GM21529 (cell line): ENCODE results near the gene SNAPC3.
"Not testable (repeated sequence)": the region's sequence is repeated elsewhere in the genome, so short reads cannot be mapped to it uniquely, and the experiment has no call there.

Experiments
- ATAC-seq: cut with Tn5 transposase; IDR thresholded peaks from one replicate; pipeline ENCODE4 v1.9.1; 2021; ENCODE audit not compliant: unreplicated experiment

The SNAPC3 gene

DNA sequence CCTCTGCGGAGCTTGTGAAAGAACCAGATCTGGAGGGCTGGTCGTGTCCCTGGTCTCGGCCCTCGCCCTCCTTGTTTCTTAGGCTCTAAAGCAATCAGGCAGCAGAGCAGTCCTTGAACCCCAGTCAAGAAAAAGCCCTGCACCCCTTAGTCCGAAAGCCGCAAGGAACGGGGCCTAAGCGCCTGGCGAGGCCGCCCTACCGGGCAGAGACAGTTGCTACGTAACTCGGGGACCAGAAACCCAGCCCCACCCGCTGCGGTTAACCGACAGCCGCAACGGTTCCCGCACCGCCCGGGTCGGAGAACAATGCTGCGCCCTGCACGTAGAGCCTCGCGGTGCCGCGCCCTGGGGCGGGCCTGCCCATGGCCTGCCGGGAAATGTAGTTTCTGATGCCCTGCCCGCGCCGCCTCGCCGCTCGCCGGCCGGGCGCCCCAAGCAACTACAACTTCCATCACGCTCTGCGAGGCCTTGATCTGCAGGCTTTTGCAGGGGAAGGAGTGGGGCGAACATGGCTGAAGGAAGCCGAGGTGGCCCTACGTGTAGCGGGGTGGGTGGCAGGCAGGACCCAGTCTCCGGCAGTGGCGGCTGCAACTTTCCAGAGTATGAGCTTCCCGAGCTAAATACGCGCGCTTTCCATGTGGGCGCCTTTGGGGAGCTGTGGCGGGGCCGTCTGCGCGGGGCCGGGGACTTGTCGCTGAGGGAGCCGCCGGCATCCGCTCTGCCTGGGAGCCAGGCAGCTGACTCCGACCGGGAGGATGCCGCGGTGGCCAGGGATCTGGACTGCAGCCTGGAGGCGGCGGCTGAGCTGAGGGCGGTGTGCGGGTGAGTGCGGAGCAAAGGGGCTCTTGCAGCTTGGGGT, at the start of gene SNAPC3:
SNAPC3 (plus strand) TSS at position 505 of the 859 bp plus-strand sequence; CDS start at position 509, 4 bp downstream.
- peak; percentile 93 for ATAC-seq

DNA sequence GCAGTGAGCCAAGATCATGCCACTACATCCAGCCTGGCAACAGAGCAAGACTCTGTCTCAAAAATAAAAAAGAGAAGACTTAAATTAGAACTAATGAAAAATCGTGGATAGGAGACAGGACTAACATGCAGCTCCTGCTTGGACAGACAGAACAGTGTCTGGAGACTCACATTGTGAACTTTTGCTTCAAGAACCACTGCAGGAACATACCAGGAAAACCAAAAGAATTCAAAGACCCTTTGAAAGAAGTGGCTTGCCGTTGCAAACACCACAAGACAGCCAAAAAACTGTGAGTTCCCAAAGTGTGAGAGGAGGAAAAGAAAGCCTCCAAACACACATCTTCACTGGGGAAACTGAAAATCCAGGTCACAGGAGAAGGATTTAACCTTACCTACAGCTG, 48.8 kb upstream of the SNAPC3 start:
- no peak for ATAC-seq

DNA sequence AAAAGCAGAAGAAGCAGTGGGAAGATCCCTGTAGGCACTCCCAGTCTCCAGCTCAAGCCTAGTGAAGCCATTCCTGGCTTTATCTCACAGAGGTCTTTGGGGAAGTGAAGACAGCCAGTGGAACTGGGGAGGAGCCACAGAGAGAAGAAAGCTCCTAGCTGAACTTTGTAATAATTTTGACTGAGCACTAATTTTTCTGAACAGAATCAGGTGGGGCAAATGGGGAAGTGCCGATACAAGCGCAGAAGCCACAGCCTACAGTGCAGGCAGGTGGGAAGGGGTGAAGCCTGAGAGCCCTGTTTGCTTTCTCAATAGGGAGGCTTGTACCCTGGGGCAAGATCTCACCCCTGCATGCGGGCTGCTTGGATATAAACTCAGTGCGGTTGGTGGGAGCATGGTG, 48.4 kb upstream of the SNAPC3 start:
- no peak for ATAC-seq

DNA sequence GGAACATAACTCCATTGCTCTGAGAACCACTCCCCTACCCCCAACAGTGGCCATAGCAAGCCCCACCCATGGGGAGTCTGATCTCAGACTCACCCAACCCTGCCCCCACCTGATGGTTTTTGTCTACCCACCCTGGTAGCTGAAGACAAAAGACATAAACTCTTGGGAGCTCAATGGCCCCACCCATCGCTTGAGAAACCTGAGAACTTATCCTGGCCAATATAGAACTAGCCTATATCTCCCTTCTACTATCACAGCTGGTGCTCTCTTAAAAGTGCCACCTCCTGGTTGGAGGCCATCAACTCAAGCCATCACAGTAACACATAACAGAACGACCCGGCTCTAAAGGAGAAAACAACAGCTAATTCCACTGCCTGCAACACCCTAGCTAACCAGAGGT, 47.9 kb upstream of the SNAPC3 start:
- ATAC-seq: no peak

DNA sequence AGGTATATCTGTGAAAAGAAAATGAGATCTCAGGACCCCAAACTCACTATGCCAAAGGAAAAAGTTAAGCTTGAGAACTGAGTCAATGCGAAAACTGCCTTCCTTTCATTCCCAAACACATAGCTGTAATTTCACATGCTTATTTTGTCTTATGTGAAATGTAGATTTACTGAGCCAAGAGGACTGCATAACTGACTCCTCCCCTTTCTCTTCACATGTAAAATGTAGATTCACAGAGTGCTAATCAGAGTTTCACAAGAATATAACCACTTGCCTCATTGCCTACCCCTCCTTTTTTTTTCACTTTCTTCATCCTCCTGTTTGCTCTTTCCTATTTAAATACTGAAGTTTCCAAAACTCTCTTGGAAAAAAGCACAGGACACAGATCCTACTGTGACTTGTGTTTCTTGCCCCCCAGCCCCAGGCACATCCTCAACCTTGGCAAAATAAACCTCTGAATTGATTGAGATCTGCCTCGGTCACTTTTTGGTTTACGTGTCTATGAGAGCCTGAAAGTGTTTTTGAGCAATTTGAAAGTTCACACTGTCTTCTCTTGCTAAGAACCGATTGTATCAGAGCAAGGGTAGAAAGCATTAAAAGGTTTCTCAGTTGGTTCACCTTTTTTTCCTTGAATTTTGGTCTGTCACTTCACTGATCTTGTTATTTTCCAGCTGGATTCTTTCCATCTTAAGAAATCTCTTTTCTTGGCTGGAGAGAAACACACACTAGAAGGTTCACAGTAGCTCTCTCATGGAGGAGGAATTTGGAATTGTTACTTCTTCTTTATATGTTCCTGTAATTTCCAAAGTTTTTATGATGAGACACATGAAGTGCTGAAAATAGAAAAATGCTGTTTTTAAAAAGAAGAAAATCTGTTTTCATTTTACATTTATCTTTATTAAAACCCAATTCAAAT, 44.8 kb upstream of the SNAPC3 start:
- no peak for ATAC-seq

DNA sequence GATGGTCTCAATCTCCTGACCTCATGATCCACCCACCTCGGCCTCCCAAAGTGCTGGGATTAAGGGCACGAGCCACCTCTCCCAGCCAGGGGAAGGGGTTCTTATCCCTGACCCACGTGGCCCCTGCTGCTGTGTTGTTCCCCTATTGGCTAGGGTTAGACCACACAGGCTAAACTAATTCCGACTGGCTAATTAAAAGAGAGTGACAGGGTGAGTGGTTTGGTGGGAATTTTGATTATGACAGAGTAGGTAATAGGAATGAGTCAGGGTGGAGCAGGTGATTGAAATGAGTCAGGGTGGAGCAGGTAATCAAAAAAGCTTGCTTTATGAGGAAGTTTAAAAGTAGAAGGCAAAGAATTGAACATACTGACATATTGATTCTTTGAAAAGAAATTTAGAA, 43.4 kb upstream of the SNAPC3 start:
- ATAC-seq: not testable (repeated sequence)

DNA sequence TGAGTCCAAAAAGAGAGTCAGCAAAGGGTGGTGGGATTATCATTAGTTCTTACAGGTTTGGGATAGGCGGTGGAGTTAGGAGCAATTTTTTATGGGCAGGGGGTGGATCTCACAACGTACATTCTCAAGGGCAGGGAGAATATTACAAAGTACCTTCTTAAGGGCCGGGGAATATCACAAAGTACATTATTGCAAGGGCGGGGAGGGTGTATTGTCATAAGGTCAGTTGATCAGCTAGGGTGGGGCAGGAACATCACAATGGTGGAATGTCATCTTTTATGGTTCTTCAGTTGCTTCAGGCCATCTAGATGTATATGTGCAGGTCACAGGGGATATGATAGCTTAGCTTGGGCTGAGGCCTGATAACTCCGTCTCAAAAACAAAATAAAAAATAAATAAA, 42.8 kb upstream of the SNAPC3 start:
- ATAC-seq: not testable (repeated sequence)

DNA sequence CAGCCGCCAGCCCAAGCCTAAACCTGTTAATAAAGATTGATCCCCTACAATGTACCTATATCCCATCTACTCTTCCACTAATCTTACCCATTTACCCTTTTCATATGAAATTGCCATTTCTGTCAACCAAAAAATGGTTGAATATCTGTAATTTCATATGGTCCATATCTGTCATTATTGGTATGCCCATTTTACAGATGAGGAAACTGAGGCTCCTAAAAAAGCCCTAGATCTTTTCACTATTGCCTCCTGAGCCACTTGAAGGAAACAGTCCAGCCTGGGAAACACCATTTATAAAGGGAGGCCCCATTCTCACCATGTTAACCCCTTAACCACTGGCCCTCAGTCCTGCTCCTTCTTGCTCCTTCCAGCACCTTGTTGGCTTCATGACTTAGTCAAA, 41.2 kb upstream of the SNAPC3 start:
- no peak for ATAC-seq

DNA sequence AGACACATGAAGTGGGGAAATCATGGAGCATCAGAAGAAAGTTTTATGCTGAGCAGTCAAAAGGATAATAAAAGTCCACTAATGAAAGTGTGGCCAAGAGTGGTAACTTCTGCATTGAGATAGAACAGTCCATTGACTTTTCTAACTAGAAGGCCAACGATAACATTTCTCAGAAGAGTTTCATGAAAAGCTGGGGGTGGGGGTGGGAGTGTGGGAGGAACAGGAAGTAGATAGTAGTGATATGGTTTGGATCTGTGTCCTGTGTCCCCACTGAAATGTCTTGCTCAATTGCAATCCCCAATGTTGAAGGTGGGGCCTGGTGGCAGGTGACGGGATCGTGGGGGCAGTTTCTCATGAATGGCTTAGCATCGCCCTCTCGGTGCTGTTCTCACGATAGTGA, 36.2 kb upstream of the SNAPC3 start:
- no peak for ATAC-seq

DNA sequence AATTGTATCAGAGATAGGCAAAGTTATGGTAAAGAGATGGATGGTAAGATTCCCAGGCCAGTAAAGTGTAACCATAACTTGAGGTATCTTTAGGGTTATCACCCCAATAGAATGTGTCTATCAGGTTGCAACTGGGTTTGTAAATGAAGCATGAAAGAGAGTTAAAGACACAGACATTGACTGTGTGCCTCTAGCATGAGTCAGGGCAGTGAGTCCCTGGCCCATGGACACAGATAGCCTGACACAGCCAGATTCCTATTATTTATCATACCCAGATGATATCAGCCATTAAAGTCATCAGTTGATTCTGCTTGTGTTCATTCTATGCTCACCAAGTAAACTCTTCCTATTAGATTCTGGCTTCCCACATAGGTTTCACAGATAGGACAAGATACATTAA, 33.5 kb upstream of the SNAPC3 start:
- ATAC-seq: no peak

DNA sequence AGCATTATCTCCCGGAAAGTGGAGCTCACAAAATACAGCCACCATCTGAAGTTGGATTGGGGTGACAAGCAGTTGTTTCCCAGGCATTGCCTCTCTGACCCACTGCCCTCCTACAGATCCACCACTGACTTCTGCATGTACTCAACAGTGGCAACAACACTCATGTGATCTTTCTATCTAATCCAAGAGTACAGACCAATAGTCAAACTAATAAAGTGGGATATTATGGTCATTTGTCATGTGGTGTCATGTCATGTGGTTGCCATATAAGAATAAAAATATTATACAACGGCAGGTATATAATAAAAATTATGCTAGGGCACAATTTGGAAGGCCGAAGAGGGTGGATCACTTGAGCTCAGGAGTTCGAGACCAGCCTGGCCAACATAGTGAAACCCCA, 33.0 kb upstream of the SNAPC3 start:
- ATAC-seq: no peak

DNA sequence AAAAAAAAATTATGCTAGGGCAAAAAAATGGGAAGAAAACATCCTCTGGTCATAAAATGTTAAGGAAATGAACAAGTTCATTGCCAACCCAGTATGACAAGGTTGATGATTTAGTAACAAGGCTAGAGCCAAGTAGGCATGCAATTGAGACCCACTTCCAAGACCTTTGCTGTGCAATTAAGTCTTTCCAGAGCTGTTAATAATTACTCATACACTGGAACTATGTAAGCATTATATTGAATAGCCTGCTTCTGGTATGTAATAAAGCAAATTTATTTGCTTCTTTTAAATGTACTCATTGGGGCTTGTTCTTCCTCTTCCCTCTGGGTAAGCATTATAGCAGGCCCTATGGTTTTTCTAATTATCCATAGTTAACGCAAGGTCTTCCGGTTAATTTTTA, 32.5 kb upstream of the SNAPC3 start:
- no peak for ATAC-seq

DNA sequence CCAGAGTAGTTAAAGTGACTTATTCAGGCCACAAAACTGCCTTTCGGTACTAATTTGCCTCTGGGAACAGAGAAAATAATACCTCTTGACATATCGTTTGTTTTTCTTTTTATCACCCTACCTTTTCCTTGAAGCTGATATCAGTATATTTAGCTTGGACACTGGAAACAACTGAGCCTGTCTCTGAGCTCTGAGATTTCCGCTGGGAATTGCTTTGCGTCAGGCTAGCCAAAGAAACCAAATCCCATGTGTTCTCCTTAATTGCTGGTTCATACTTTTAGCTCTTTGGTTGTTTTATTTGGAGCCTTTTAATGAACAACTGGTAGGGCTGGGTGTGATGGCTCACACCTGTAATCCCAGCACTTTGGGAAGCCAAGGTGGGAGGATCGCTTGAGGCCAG, 30.3 kb upstream of the SNAPC3 start:
- ATAC-seq: no peak

DNA sequence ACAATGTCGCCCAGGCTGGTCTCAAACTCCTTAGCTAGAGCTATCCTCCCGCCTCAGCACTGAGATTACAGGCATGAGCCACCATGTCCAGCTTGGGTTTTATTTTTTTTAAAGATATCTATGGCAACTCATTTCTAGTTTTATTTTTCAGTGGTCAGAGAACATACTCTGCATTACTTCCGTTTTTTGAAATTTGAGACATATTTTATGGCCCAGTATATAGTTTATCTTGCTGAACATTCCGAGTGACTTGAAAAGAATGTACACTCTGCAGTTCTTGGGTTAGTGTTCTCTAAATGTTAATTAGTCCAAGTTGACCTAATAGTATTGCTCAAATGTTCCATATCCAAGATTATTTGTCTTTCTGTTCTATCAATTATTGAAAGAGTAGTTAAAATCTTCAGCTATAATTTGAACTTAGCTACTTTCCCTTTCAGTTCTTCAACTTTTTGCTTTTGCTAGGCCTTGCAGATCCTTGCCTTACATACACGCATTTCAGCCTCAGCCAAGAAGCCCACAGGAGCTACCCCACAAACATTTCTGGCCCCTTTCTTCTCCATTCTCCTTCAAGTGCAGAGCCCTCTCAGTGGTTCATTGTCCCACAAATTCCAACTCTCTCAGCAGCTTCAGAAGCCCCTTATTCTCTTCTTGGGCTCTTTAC, 22.3 kb upstream of the SNAPC3 start:
- no peak for ATAC-seq

DNA sequence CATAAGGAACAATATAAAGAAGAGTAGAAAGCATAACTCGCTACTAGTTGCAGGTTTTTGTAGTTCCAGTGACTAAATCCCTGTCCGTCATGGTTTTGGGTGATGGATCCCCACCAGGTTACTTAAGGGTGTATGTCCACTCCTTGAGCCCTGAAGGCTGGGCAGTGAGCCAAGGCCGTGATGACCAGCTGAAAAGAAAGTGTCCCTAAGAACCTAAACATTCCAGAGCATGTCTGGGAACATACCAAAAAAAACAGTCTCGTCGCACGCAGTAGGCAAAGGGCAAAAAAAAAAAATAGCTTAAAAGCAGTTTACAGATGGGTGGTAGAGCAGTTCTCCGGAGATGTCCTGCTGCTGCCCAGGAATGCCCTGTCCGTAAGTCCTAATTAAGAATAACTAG, 21.4 kb upstream of the SNAPC3 start:
- no peak for ATAC-seq

DNA sequence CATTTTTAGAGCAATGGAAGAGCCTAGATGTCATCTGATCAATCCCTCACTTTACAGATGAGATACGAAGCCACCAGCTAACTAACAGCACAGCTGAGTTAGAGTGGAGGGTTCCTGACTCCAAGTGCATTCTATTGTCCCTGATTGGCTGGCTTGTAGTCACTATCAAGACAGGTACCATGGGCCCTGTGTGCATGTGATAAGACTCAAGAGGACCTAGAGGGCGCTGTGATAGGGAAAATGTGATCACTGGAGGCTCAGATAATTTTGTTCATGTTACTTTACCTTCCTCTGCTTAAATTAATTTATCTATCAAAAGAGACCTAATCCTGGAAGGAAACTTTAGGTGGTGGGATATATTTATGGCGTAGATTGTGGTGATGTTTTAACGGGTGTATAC, 19.5 kb upstream of the SNAPC3 start:
- no peak for ATAC-seq

DNA sequence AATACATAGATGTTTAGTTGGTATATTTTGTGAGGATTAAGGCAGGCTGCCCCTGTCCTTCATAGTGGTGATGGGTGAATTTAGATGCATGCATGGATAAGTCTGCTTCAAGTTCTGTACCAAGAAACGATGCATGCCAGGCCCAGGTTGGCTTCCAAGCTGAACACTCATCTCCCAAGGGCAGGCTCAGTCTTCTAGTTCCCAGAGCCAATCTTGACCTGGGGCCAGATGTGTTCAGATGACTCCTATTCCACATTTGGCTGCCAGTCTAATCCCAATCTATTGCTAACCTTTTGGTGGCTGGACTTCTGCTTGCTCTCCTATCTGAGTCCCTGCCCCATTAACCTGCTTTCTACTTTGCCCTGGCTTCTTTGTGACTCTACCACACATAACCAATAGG, 18.5 kb upstream of the SNAPC3 start:
- ATAC-seq: no peak

DNA sequence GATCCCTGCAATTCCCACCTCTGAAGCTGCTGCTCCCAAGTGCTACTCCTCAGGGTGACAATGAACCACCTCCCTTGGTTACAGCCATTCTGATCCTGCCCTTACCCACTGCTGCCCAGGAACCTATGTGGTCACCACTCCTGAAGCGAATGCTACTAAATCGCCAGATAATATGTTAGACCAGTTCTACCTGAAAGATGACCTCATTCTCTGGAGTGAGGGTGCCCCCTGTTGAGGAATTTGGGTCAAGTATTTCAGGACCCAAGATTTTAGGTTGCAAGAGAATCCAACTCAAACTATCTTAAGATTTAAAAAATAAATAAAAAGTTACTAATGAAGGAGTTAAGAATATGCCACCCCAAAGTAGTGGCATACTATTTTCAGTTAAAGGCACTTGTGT, 5.8 kb upstream of the SNAPC3 start:
- ATAC-seq: peak; percentile 68

DNA sequence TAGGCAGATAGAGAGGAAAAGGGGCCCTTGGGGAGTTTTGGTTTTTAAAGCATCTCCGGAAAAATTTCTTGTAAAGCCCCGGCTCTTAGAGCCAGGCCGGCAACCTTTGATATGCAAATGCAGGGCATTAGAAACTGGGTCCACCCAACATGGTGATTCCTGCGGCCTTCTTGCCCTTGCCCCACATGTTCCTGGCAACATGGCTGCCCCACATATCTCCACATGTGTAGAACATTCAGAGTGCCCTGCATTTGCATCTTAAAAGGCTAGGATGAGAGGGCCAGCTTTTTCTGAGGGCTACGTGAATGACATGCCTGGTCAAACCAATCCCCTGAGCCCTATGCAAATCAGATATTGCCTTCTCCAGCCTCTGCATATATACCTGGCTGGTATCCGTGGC, 5.0 kb upstream of the SNAPC3 start:
- ATAC-seq: no peak

DNA sequence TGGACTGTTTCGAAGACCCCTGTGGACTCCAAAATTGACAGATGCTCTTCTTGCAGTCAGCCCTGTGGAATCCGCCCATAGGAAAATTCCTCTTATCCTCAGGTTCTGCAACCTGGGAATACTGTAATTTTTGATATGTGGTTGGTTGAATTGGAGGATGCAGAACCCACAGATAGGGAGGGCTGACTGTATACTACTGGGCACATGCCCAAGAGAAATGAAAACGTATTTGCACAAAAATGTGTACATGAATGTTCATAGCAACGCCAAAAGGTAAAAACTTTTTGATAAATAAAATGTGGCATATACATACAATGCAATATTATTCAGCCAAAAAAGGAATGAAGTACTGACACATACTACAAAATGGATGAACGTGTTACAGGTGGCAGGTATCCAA, 1.9 kb upstream of the SNAPC3 start:
- ATAC-seq: no peak

DNA sequence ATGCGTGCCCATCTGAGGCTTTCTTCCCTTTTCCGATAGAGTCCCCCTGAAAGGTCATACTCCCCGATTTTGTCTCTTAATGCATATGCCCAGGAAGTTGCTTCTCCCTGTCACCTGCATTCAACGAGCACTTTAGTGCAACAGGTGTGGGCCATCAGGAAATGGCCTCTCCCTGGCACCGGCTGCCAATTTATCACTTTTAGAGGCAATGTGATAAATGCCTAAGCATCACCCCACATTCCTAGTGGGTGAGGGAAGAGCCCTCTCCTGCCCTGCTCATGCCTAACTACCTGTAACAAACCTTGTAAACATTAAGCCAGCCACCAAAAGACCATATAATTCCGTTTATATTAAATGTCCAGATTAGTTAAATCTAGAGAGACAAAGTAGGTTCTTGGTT, 1.1 kb upstream of the SNAPC3 start:
- no peak for ATAC-seq

DNA sequence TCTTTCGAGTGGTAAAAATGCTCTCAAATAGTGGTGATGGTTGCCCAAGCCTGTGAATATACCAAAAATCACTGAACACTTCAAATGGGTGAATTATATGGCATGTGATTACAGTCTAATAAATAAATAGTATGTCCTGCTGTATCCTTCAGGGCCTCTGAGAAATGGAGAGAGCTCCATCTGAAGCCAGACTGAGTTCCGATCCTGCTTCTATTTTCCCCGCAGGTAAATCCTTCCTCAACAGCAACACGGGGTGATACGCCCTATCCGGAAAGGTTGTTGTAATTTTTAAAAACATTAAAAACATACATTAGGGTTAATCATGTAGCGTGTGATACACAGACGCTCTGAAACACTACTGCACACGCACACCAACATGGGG, 695 bp upstream of the SNAPC3 start:
- no peak for ATAC-seq
